Spleen (tissue), 7 donors: ENCODE measurements around the gene METTL8.

Experiments used
- CTCF ChIP-seq, 11 experiments: fragments of 200-600 bp in 7 of 11; fragments of 450-650 bp in 4 of 11; sonication (generic) in 4 of 11; IDR thresholded peaks in 8 of 11; conservative IDR thresholded peaks in 3 of 11; 1 replicate in 7 of 11; 2 replicates in 4 of 11; pipeline versions ENCODE4 v1.4.0 to v1.8.0; 2016 to 2021; ENCODE audit warnings: antibody characterized with exemption in 11 of 11, inconsistent platforms in 4 of 11, mild to moderate bottlenecking in 1 of 11
- POLR2A ChIP-seq, 3 donors: fragments of 450-650 bp; IDR thresholded peaks; one replicate each; pipeline ENCODE4 v1.5.1; 2017; ENCODE audit warnings: antibody characterized with exemption in 3 of 3, mild to moderate bottlenecking in 1 of 3
- donor health status: DM: no; HTN: no; CAD: no; lungs with moderate emphysema.
- donor health status: DM: no; HTN: no; CAD: no.
- donor health status: DM: no; HTN: no; CAD: no.

- TF ChIP-seq CTCF (IDR thresholded peaks at IDR 0.05 in 8 of 11, conservative IDR thresholded peaks at IDR 0.05 in 3 of 11) = no peak
- no peak for TF ChIP-seq POLR2A (IDR thresholded peaks at IDR 0.05)
These were observed 122.9 kb downstream of the METTL8 start for GRCh38 chr2:171310889-171311288.
